Esophagus squamous epithelium (tissue), 5 donors: ENCODE measurements around the gene PAPSS2. TPM values are rescaled to one million over a fixed set of nuclear protein-coding genes. Genes with fewer than 3 reads are reported as not detected.

ENCODE experiments used
- DNase-seq: peaks from one replicate; lab custom pipeline; 2025; lab: John Stamatoyannopoulos, UW
- H3K27ac ChIP-seq, 4 donors: fragments of 200-600 bp; sonication (generic); one replicate each; pipeline ENCODE4 v1.5.1; 2016 to 2019; ENCODE audit warnings: mild to moderate bottlenecking in 1 of 4
- H3K27me3 ChIP-seq, 4 donors: fragments of 200-600 bp; sonication (generic); 1 replicate in 3 of 4; 2 replicates in 1 of 4; pipeline versions ENCODE4 v1.5.1 to v1.6.0; 2017 to 2021; ENCODE audit warnings: antibody characterized with exemption in 1 of 4
- H3K36me3 ChIP-seq, 3 donors: fragments of 200-600 bp; sonication (generic); one replicate each; pipeline ENCODE4 v1.5.1; 2016 to 2019
- H3K4me1 ChIP-seq, 3 donors: fragments of 200-600 bp; sonication (generic); one replicate each; pipeline ENCODE4 v1.5.1; 2017 to 2019
- H3K4me3 ChIP-seq, 4 donors: fragments of 200-600 bp; sonication (generic); 1 replicate in 3 of 4; 2 replicates in 1 of 4; pipeline ENCODE4 v1.5.1; 2016 to 2019; ENCODE audit warnings: mild to moderate bottlenecking in 2 of 4, moderate library complexity in 1 of 4
- H3K9me3 ChIP-seq, 3 donors: fragments of 200-600 bp; sonication (generic); one replicate each; pipeline ENCODE4 v1.5.1; 2016 to 2019
- POLR2A ChIP-seq, 4 donors: fragments of 450-650 bp; IDR thresholded peaks; one replicate each; pipeline ENCODE4 v1.6.1; 2017; ENCODE audit warnings: antibody characterized with exemption in 4 of 4, mild to moderate bottlenecking in 4 of 4, moderate library complexity in 3 of 4
- WGBS, 2 donors: methylation state at CpG; one replicate each; pipeline ENCODE4 v1.1.5; 2018; 5-methylcytosine and 5-hydroxymethylcytosine counted together
- intact Hi-C: fragments of 100-400 bp; cut with DNase I; formaldehyde crosslinking; loops from one replicate; pipeline ENCODE4 v1.15.0; 2022
- total RNA-seq, 4 donors: library from RNA; depleted of rRNA; stranded (reverse); fragments of >200 nt; gene quantifications; one replicate each; pipeline ENCODE4 v1.1.0, GENCODE V29; 2016
- TF ChIP-seq, protein P1 (sequence below), 6 experiments: fragments of 450-650 bp in 4 of 6; fragments of 200-600 bp in 2 of 6; sonication (generic) in 2 of 6; IDR thresholded peaks; one replicate each; pipeline ENCODE4 v1.5.1; 2016 to 2019; ENCODE audit warnings: antibody characterized with exemption in 6 of 6, mild to moderate bottlenecking in 4 of 6, moderate library complexity in 4 of 6
- donor health status: DM: yes; HTN: yes; CAD: no.

PAPSS2 gene
- total RNA-seq, 4 donors from 2014 or later = 1.8 to 13.3 (median 11.0) TPM

GRCh38 chr10:87646935-87647334 lies 12.7 kb upstream of the PAPSS2 start:
- 52 to 66% methylated on average over 2 of the region's 2 CpGs for WGBS, 2 donors
- intact Hi-C loops = no loop called here
- no peaks in the 10 kb centered on the region for H3K36me3 ChIP-seq
- no peaks in the 10 kb centered on the region for H3K4me1 ChIP-seq
- peaks cover 0 to 3% (median 0%) of the 10 kb centered on the region in 4 donors for H3K27me3 ChIP-seq
- no peaks in the 10 kb centered on the region for H3K9me3 ChIP-seq
- TF ChIP-seq, protein P1, sequence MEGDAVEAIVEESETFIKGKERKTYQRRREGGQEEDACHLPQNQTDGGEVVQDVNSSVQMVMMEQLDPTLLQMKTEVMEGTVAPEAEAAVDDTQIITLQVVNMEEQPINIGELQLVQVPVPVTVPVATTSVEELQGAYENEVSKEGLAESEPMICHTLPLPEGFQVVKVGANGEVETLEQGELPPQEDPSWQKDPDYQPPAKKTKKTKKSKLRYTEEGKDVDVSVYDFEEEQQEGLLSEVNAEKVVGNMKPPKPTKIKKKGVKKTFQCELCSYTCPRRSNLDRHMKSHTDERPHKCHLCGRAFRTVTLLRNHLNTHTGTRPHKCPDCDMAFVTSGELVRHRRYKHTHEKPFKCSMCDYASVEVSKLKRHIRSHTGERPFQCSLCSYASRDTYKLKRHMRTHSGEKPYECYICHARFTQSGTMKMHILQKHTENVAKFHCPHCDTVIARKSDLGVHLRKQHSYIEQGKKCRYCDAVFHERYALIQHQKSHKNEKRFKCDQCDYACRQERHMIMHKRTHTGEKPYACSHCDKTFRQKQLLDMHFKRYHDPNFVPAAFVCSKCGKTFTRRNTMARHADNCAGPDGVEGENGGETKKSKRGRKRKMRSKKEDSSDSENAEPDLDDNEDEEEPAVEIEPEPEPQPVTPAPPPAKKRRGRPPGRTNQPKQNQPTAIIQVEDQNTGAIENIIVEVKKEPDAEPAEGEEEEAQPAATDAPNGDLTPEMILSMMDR (IDR thresholded peaks at IDR 0.05) = no peak
- no peak for TF ChIP-seq POLR2A (IDR thresholded peaks at IDR 0.05)
- H3K4me3 ChIP-seq = no peak overlapping the region
- H3K27ac ChIP-seq = no peak overlapping the region
- no peak for DNase-seq

GRCh38 chr10:87650838-87651589 lies 8.7 kb upstream of the PAPSS2 start:
- H3K4me3 ChIP-seq = no peak overlapping the region
- TF ChIP-seq, protein P1 (IDR thresholded peaks at IDR 0.05) = no peak
- no peak for TF ChIP-seq POLR2A (IDR thresholded peaks at IDR 0.05)
- intact Hi-C loops = loop anchor here (10.0 kb wide), 1 partner anchor 116 kb away; no protein-coding TSS in a partner anchor
- H3K4me1 ChIP-seq = no peaks in the 10 kb centered on the region
- H3K9me3 ChIP-seq = no peaks in the 10 kb centered on the region
- no peak for DNase-seq
- H3K27me3 ChIP-seq = peaks cover 0 to 3% (median 0%) of the 10 kb centered on the region in 4 donors
- H3K27ac ChIP-seq = no peak overlapping the region
- WGBS, 2 donors = 78 to 86% methylated on average over 5 of the region's 5 CpGs
- H3K36me3 ChIP-seq = no peaks in the 10 kb centered on the region

DNA sequence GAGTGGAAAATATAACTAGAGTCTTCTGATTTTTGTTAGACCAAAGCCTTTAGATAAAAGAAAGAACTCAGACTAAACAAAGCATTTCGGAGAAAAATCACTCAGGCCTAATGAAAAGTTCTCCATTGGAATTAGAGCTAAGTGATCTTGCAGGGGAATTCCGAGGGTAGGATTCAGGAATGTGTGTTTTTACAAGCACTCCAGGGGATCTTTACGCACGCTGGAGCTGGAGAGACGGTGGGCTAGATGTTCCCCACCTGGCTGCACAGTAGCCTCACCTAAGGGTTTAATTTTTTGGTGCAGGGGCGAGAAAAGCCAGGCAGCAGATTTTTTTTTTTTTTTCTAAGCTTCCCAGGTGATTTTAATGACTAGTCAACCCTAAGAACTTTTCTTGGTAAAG lies 7.9 kb upstream of the PAPSS2 start:
- Histone ChIP-seq H3K4me3 (no peak overlapping the region), H3K27me3 (peaks cover 0 to 3% (median 0%) of the 10 kb centered on the region in 4 donors), H3K9me3 (no peaks in the 10 kb centered on the region), H3K27ac (no peak overlapping the region), H3K4me1 (peaks cover 3 to 4% (median 3%) of the 10 kb centered on the region in 3 donors), H3K36me3 (no peaks in the 10 kb centered on the region)
- no peak for TF ChIP-seq POLR2A (IDR thresholded peaks at IDR 0.05)
- TF ChIP-seq, protein P1 (IDR thresholded peaks at IDR 0.05) = no peak
- intact Hi-C loops = loop anchor here (10.0 kb wide), 1 partner anchor 117 kb away; no protein-coding TSS in a partner anchor
- 59 to 64% methylated on average over 6 of the region's 6 CpGs for WGBS, 2 donors
- no peak for DNase-seq

DNA sequence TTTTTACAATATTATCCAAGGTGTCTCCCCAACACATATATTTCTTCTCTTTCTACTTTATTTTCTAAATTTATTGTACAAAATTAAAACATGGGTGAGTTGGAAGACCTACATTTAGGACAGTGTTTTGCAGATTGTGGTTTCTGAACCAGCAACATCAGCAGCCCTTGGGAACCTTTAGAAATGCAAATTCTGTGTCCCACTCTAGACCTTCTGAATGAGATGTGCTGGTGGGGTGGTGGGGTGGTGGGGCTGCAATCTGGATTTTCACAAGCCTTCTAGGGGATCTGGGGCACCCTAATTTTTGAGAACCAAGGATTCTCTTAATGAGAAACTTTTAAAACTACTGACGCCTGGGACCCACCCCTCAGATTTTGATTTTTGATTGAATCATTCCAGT lies 7.4 kb upstream of the PAPSS2 start:
- Histone ChIP-seq H3K36me3 (no peaks in the 10 kb centered on the region), H3K27ac (no peak overlapping the region), H3K4me3 (no peak overlapping the region), H3K9me3 (no peaks in the 10 kb centered on the region), H3K4me1 (peaks cover 4 to 8% (median 7%) of the 10 kb centered on the region in 3 donors), H3K27me3 (peaks cover 0 to 3% (median 0%) of the 10 kb centered on the region in 4 donors)
- DNase-seq = no peak
- intact Hi-C loops = loop anchor here (10.0 kb wide), 1 partner anchor 117 kb away; no protein-coding TSS in a partner anchor
- TF ChIP-seq POLR2A (IDR thresholded peaks at IDR 0.05) = no peak
- TF ChIP-seq, protein P1 (IDR thresholded peaks at IDR 0.05) = no peak
- WGBS, 2 donors = 64 to 89% methylated on average over 1 of the region's 1 CpG

DNA sequence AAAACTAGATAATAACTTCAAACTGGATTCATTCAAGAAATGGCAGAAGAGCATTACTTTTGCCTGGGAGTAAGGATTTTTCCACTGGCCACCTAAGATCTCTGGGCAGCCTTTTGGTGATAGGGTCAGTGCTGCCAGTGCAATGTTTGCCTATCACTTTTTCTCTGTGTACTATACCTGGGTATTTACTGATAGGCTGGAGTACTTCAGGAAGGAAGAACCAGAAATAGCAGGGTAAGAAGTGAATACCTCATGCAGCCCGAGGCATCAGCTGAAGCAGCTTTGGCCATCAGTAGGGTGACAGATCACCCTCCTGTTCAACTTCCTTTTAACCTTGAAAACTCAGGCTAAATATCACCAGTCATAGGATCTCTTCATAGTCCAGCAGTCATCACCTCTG lies 5.5 kb upstream of the PAPSS2 start:
- Histone ChIP-seq H3K4me1 (peaks cover 5 to 23% (median 7%) of the 10 kb centered on the region in 3 donors), H3K4me3 (no peak overlapping the region), H3K36me3 (no peaks in the 10 kb centered on the region), H3K27me3 (peaks cover 0 to 3% (median 0%) of the 10 kb centered on the region in 4 donors), H3K27ac (no peak overlapping the region), H3K9me3 (no peaks in the 10 kb centered on the region)
- intact Hi-C loops = loop anchor here (10.0 kb wide), 1 partner anchor 119 kb away; no protein-coding TSS in a partner anchor
- no peak for TF ChIP-seq POLR2A (IDR thresholded peaks at IDR 0.05)
- TF ChIP-seq, protein P1 (IDR thresholded peaks at IDR 0.05) = no peak
- DNase-seq = no peak
- 35 to 57% methylated on average over 1 of the region's 1 CpG for WGBS, 2 donors
